GM12878 (cell line): ENCODE results near the gene CUL5. TPM values are rescaled to one million over a fixed set of nuclear protein-coding genes. Genes with fewer than 3 reads are reported as not detected.

Experiments
- FOS ChIP-seq: IDR thresholded peaks from 3 replicates; pipeline ENCODE4 v1.6.1; 2011; ENCODE audit warnings: borderline replicate concordance; ENCODE audit not compliant: insufficient read length; ENCODE audit errors: extremely low read depth
- FOXM1 ChIP-seq: IDR thresholded peaks from 2 replicates; pipeline ENCODE4 v1.6.1; 2012; ENCODE audit warnings: low read depth, mild to moderate bottlenecking, inconsistent platforms, low read length, moderate library complexity
- KLF5 ChIP-seq: fragments of 450-650 bp; IDR thresholded peaks from 2 replicates; pipeline ENCODE4 v1.6.1; 2014; ENCODE audit warnings: mild to moderate bottlenecking; ENCODE audit not compliant: partially characterized antibody
- MEF2A ChIP-seq: IDR thresholded peaks from 2 replicates; pipeline ENCODE4 v1.6.1; 2011; ENCODE audit warnings: low read depth, mild to moderate bottlenecking, low read length, moderate library complexity; ENCODE audit not compliant: insufficient read depth
- NBN ChIP-seq: fragments of 450-650 bp; IDR thresholded peaks from 2 replicates; pipeline ENCODE4 v1.6.1; 2016
- STAT1 ChIP-seq: fragments of 450-650 bp; conservative IDR thresholded peaks from 2 replicates; pipeline ENCODE4 v1.6.1; 2014; ENCODE audit warnings: antibody characterized with exemption, mild to moderate bottlenecking
- STAT3 ChIP-seq: IDR thresholded peaks from 2 replicates; pipeline ENCODE4 v1.6.1; 2011; ENCODE audit warnings: low read depth, low read length, improper control_type of control experiment
- TAF1 ChIP-seq: IDR thresholded peaks from 2 replicates; pipeline ENCODE4 v1.6.1; 2011; ENCODE audit warnings: mild to moderate bottlenecking, low read depth, low read length, borderline replicate concordance
- ZNF384 ChIP-seq: IDR thresholded peaks from 2 replicates; pipeline ENCODE4 v1.6.1; 2012; ENCODE audit warnings: low read depth, mild to moderate bottlenecking, low read length, improper control_type of control experiment, borderline replicate concordance
- polyA plus RNA-seq, 11 experiments: library from polyadenylated mRNA; depleted of rRNA in 4 of 11; unstranded in 6 of 11; stranded (reverse) in 5 of 11; fragments of >200 nt; fragmentation: Nextera tagmentation in 4 of 11; fragmentation: Illumina TruSeq in 1 of 11; extraction: Ambion mirVana in 4 of 11; extraction: Trizol in 1 of 11; gene quantifications; 1 replicate in 1 of 11; 2 replicates in 10 of 11; pipeline versions ENCODE4 v1.2.1 to v1.2.3, GENCODE V29; 2011 to 2016; ENCODE audit warnings: inconsistent platforms in 2 of 11, missing spikeins in 2 of 11, low read depth in 1 of 11
- total RNA-seq, 4 experiments: library from RNA; depleted of rRNA in 3 of 4; stranded (reverse); fragments of >200 nt in 3 of 4; fragmentation: Illumina TruSeq in 1 of 4; extraction: Trizol in 1 of 4; gene quantifications; 2 replicates each; pipeline versions ENCODE4 v1.2.1 to v1.2.3, GENCODE V29; 2013 to 2021
- TF ChIP-seq, protein P1 (sequence below): fragments of 450-650 bp; formaldehyde crosslinking; IDR thresholded peaks from 2 replicates; pipeline ENCODE4 v1.4.0; 2020; ENCODE audit warnings: mild to moderate bottlenecking, moderate library complexity
- TF ChIP-seq, protein P2 (sequence below), 3 experiments: IDR thresholded peaks in 2 of 3; conservative IDR thresholded peaks in 1 of 3; 2 replicates each; pipeline ENCODE4 v1.5.1; 2011; ENCODE audit warnings: low read depth in 3 of 3, low read length in 3 of 3, mild to moderate bottlenecking in 3 of 3, control low read depth in 2 of 3, moderate library complexity in 2 of 3, inconsistent platforms in 1 of 3, mixed read lengths in 1 of 3; ENCODE audit not compliant: control insufficient read depth in 2 of 3, insufficient read depth in 1 of 3; ENCODE audit errors: extremely low read depth in 1 of 3

The CUL5 gene
- total and polyA plus RNA-seq, 10 of the 15 experiments (the other 5 are each of a cell fraction or from before 2014, with no cell fraction given) = 9.1 to 37.6 (median 18.3) TPM

DNA sequence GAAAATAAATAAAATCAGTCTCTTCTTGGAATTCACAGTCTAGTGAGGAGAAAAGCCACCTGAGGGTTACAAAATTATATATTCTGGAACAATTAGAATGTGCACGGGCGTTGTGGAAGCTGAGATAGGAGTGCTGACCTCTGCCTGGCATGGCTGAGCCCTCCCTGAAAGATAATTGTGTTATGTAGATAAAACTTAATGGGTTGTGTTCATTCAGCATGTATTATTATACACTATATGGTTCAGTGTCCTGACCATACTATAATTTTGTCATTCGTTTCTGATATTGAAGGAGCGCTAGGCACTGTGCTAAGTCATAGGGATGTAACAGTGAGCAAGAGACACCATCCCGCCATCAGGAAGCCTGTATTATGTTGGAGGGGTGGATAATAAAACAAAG is 116.4 kb downstream of the CUL5 start (continued):
- TF ChIP-seq, protein P1, sequence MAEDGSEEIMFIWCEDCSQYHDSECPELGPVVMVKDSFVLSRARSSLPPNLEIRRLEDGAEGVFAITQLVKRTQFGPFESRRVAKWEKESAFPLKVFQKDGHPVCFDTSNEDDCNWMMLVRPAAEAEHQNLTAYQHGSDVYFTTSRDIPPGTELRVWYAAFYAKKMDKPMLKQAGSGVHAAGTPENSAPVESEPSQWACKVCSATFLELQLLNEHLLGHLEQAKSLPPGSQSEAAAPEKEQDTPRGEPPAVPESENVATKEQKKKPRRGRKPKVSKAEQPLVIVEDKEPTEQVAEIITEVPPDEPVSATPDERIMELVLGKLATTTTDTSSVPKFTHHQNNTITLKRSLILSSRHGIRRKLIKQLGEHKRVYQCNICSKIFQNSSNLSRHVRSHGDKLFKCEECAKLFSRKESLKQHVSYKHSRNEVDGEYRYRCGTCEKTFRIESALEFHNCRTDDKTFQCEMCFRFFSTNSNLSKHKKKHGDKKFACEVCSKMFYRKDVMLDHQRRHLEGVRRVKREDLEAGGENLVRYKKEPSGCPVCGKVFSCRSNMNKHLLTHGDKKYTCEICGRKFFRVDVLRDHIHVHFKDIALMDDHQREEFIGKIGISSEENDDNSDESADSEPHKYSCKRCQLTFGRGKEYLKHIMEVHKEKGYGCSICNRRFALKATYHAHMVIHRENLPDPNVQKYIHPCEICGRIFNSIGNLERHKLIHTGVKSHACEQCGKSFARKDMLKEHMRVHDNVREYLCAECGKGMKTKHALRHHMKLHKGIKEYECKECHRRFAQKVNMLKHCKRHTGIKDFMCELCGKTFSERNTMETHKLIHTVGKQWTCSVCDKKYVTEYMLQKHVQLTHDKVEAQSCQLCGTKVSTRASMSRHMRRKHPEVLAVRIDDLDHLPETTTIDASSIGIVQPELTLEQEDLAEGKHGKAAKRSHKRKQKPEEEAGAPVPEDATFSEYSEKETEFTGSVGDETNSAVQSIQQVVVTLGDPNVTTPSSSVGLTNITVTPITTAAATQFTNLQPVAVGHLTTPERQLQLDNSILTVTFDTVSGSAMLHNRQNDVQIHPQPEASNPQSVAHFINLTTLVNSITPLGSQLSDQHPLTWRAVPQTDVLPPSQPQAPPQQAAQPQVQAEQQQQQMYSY (CRISPR knock-in tag) = no peak
- TF ChIP-seq MEF2A = no peak
- no peak for TF ChIP-seq TAF1
- TF ChIP-seq FOXM1 = no peak
- TF ChIP-seq STAT1 = no peak
- TF ChIP-seq, protein P2, sequence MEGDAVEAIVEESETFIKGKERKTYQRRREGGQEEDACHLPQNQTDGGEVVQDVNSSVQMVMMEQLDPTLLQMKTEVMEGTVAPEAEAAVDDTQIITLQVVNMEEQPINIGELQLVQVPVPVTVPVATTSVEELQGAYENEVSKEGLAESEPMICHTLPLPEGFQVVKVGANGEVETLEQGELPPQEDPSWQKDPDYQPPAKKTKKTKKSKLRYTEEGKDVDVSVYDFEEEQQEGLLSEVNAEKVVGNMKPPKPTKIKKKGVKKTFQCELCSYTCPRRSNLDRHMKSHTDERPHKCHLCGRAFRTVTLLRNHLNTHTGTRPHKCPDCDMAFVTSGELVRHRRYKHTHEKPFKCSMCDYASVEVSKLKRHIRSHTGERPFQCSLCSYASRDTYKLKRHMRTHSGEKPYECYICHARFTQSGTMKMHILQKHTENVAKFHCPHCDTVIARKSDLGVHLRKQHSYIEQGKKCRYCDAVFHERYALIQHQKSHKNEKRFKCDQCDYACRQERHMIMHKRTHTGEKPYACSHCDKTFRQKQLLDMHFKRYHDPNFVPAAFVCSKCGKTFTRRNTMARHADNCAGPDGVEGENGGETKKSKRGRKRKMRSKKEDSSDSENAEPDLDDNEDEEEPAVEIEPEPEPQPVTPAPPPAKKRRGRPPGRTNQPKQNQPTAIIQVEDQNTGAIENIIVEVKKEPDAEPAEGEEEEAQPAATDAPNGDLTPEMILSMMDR (IDR thresholded peaks at IDR 0.05 in 2 of 3, conservative IDR thresholded peaks at IDR 0.05 in 1 of 3; ENCODE audit: control insufficient read depth in 2 of 3, extremely low read depth in 1 of 3, insufficient read depth in 1 of 3, low read depth in 3 of 3, low read length in 3 of 3) = no peak
- TF ChIP-seq FOS = no peak
- TF ChIP-seq KLF5 = no peak
- TF ChIP-seq NBN = no peak
- no peak for TF ChIP-seq STAT3
- TF ChIP-seq ZNF384 = no peak
